ENCODE measurements around the gene IQSEC1.

The IQSEC1 gene

GRCh38 chr3:13085081-13085845 lies 12.0 kb upstream of the IQSEC1 start:
- FAIRE-seq, result no peak

- FAIRE-seq, result no peak
Observed at GRCh38 chr3:13083898-13084297, 10.7 kb upstream of the IQSEC1 start.

DNA sequence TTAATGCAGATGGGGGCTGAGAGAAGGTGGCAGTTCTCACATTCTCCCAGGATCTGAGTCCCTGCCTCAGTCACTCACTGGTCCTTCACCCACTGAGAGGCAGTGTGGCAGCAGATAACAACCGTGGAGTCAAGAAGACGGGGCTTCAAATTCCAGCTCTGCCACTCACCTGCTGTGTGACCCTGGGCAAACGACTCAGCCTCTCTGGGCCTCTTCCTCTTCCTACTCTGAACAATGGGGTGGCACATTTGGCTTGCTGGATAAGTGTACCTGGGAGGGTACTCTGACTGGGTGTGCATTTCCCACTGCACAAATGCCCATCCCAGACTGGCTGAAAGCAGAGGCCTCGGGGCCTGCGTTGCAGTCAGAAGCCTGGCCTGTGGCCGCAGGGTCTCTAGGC lies 10.0 kb upstream of the IQSEC1 start:
- no peak for FAIRE-seq

- no peak for FAIRE-seq
Observed at GRCh38 chr3:13082677-13083076, 9.4 kb upstream of the IQSEC1 start.

- no peak for FAIRE-seq
Observed at GRCh38 chr3:13081603-13082360, 8.6 kb upstream of the IQSEC1 start.

GRCh38 chr3:13080591-13080990 lies 7.4 kb upstream of the IQSEC1 start:
- FAIRE-seq, result no peak

DNA sequence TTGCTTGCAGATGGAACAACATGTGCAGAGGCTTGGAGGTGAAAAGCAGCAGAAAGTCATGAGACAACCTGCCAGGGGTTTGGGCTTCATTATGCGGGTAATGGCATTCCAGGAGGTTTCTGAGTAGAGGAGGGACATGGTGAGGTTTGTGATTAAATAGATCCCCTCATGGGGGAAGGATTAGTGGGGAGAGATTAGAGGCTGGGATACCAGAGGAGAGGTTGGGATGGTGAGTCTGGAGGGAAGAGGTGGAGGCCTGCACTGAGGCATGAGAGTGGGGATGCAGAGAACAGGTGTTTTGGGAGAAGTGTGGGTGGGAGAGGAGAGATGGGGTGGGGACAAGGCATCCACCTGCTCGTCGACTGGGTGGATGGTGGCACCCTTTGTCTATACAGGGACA lies 6.8 kb upstream of the IQSEC1 start:
- FAIRE-seq, result no peak

DNA sequence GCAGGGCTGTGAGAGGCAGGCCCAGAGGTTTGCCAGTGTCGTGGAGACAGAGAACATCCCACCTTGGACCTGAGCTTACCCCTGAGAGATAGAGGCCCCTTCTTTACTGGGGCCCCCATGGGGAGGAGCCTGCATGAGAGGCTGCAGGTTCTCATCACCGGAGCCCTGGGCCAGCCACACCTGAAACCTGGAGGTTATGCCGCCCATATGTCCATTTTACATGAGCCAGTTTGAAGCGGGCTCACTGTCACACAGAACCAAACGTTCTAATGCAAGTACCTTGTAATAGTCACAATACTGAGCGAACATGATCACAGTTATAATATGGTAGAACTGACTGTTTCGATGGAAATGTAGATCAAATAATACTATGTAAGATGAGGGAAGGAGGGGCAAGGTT lies 6.3 kb upstream of the IQSEC1 start:
- FAIRE-seq, result no peak

GRCh38 chr3:13079051-13079450 lies 5.8 kb upstream of the IQSEC1 start:
- FAIRE-seq, result no peak

DNA sequence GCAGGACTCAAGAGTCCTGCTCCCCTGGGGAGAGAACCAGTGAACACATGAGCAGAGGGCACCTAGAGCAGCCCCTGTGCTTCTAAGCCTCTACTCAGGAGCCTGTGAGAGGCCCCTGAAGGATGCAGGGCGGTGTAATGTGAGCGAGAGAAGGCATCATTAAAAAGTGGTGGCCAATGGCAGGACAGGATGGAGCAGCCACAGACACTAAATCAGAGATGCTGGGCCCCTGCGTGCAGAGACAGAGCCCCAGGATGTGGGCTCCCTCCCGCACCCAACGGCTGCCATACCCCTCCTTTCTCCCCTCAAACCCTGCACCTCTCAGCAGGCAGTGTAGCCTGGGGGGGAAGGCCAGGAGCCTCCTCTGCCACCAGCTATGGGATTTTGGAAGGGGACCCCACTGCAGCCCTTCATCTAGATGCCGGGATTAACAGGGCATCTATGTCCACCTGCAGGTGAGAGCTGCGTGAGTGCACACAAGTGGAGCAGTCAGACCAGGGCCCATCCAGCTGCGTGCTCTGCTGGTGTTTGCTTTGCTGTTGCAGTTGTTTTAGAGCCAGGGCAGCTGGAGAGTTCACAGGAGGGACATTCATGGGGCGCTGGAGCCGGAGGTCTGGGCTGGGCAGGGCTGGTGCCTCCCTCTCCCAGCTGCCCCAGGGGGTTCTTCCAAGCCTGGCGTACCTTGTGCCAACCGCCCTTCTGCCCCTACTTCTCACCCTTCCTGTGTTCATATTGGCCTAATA lies 5.1 kb upstream of the IQSEC1 start:
- no peak for FAIRE-seq

- FAIRE-seq, result no peak
Observed at GRCh38 chr3:13077431-13078162, 4.4 kb upstream of the IQSEC1 start.

- FAIRE-seq, result no peak
Observed at GRCh38 chr3:13075986-13076654, 2.9 kb upstream of the IQSEC1 start.

DNA sequence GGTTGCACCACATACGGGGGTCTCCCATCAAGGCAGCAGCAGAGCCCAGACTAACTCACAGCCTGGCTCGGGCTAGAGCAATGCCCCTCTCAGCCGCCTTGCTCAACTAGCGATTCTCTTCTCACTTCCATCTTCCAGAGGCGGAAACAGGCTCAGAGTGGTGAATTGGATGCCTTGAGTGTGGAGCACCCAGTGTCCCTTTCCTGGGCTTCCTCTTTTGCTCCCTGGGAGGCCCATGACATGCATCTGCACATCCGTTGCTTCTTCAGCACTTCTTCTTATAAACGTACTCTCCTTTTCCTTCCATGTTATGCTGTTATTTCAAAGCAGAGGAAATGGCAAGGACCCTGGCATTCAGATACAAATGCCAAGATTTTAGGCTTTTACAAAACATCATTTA lies 2.1 kb upstream of the IQSEC1 start:
- no peak for FAIRE-seq

- FAIRE-seq, result no peak
Observed at GRCh38 chr3:13074006-13074375, 762 bp upstream of the IQSEC1 start.

GRCh38 chr3:13072600-13073325 lies 466 bp downstream of the IQSEC1 start:
- FAIRE-seq, result no peak

DNA sequence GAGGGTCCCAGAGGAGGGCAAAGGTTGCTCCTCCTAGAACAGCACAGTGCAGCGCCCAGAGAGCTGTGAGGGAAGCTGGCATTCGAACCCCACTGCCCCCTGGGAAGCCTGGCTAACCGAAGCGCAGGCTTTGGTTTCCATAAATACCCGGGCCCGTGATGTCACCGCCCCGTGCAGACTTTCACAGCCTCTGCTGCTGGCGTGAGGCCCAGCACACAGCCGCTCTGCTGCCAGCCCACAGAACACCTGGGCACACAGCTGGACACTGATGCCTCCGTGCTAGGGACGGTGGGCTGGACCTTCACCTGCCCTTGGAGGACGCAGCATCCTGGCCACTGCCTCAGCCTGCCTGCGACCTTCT lies 1.0 kb downstream of the IQSEC1 start:
- FAIRE-seq, result no peak

DNA sequence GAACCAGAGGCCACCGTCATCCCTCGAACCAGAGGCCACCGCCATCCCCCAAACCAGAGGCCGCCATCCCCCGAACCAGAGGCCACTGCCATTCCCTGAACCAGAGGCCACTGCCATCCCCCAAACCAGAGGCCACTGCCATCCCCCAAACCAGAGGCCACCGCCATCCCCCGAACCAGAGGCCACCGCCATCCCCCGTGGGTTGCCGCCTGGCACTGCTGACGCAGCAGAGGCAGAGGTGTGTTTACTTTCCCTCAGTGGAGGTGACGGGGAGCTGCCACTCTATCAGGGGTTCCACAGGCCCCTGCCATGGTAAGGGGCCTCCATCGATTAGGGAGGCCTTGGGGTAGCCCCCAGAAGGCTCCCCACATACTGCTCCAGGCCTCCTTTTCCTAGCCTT lies 1.5 kb downstream of the IQSEC1 start:
- FAIRE-seq, result no peak

DNA sequence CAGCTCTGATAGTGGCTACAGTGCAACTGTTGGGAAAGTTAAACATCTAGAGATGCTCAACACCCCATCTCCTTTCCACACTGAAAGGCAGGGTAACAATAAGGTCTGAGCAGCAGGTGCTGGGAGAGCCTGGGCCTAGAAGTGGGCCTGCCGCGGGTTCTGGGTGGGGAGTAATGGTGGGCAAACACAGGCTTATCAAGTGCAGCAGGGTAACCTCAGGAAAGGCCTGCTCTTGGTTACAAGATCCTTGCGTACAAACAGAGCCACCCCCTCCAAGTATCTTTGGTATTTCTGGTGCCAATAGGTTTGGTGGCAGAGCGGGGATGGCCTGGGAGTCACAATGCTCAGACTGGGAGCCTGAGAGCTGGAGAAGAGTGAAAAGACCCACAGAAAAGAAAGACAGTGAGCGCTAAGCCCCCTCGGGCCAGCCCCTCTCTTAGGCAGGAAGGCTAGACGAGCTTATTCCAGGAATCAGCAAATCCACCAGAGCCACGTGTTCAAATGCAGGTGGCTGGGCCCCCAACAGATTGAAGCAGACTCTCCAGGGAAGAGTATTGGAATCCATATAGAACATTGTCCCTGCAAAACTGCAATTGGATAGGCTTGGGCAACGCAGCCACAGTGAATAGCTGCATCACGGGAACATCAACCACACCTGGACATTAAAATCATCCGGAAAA lies 2.7 kb downstream of the IQSEC1 start:
- FAIRE-seq, result no peak

DNA sequence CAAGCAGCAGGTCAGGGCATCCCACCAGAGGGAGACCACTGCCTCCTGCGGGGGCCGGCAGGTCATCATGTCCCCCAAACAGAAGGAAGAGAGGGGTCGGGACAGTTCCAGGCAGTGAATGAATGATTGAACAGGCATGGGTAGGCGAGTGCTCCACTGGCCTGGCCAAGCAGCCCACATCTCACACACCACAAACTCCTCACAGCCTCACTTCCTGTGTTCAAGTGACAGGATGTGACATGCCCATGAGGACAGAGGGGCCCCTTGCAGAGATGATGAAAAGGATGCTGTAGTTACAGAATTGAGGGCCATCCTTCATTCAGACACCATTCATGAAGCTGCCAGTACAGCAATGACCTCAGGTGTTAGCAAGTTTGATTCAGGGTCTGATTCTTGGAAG lies 3.7 kb downstream of the IQSEC1 start:
- no peak for FAIRE-seq

DNA sequence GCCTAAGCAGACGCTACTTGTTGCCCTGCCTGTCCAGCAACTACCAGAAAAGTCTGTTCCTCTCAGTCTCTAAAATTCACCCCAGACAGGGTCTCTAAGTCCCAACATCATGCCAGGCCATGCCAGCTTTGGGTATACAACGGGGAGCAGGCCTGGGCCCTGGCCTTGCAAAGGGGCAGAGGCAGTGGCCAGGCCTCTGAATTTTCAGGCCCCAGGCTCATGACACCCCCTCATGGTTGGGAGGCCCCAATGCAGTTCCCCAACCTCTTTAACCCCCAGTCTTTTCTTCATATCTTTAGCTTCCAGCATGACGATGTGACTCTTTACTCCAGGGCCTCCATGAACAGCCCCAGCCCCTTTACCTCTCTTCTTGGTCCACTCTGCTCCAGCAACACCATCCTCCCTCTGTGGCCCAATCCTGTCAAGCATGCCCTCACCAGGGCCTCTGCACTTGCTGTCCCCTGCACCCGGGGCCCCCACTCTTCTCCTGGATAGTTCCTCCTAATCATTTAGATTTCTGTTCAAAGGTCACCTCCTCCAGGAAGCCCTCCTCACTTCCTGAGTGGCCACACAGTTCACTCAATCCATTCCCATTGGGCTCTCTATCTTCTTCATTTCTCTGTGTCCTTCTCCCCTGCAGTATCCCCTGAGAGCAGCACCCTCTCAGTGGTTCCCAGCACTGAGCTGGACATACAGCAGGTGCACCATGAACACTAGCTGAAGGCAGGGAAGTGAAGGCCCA lies 4.8 kb downstream of the IQSEC1 start:
- no peak for FAIRE-seq

GRCh38 chr3:13067778-13068177 lies 5.5 kb downstream of the IQSEC1 start:
- no peak for FAIRE-seq

Data from TTC549 (cell line).